SU-DHL-6 (cell line): ENCODE measurements around the gene NR5A2.

ENCODE experiments used
- EZH2phosphoT487 ChIP-seq: fragments of 200-600 bp; sonication (generic), shearing (Covaris generic); conservative IDR thresholded peaks from 2 replicates; pipeline ENCODE4 v1.6.1; 2018; ENCODE audit warnings: mild to moderate bottlenecking, antibody characterized with exemption, low read length, moderate library complexity, mixed read lengths
- TF ChIP-seq, protein P1 (sequence below): fragments of 200-600 bp; sonication (generic); IDR thresholded peaks from one replicate; pipeline ENCODE4 v1.5.1; 2017; ENCODE audit warnings: antibody characterized with exemption, mild to moderate bottlenecking, low read length, moderate library complexity; ENCODE audit not compliant: insufficient read depth, poor library complexity, severe bottlenecking

DNA sequence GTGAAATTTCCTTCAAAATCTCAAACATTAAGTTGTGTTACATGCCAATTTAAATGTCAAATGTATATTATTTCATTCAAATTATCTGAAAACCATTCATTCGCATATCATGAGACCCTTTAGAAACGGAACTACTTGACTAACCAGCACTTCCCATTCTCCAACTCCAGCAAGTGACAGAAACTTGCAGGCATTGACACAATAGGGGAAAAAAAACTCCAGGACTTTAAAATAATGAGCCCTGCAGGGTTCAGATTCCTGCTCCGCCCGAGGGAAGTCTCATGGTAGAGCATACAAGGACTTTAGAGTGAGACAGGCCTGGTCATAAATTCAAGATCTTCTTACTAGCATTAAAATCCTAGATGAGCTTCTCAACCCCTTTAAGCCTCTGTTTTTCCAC, 138.9 kb downstream of the NR5A2 start:
- no peak for TF ChIP-seq EZH2phosphoT487
- TF ChIP-seq, protein P1, sequence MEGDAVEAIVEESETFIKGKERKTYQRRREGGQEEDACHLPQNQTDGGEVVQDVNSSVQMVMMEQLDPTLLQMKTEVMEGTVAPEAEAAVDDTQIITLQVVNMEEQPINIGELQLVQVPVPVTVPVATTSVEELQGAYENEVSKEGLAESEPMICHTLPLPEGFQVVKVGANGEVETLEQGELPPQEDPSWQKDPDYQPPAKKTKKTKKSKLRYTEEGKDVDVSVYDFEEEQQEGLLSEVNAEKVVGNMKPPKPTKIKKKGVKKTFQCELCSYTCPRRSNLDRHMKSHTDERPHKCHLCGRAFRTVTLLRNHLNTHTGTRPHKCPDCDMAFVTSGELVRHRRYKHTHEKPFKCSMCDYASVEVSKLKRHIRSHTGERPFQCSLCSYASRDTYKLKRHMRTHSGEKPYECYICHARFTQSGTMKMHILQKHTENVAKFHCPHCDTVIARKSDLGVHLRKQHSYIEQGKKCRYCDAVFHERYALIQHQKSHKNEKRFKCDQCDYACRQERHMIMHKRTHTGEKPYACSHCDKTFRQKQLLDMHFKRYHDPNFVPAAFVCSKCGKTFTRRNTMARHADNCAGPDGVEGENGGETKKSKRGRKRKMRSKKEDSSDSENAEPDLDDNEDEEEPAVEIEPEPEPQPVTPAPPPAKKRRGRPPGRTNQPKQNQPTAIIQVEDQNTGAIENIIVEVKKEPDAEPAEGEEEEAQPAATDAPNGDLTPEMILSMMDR: no peak
